Kidney (tissue), 14 donors: ENCODE measurements around the gene CTAGE15. TPM values are rescaled to one million over a fixed set of nuclear protein-coding genes. Genes with fewer than 3 reads are reported as not detected.
"Not testable (repeated sequence)": the region's sequence is repeated elsewhere in the genome, so short reads cannot be mapped to it uniquely, and the experiment has no call there.

Experiments used
- DNase-seq, 5 donors: peaks; one replicate each; pipeline ENCODE4 v3.0.0-alpha.2; 2013 to 2020
- FAIRE-seq: peaks from 2 replicates; lab custom pipeline; 2012; peaks lifted over from hg19 to GRCh38; lab: Jason Lieb, UNC
- H3K27ac ChIP-seq, 2 donors: one replicate each; pipeline ENCODE4 v1.7.0; 2013; ENCODE audit warnings: low read depth in 2 of 2, low read length in 2 of 2, inconsistent platforms in 1 of 2
- H3K27me3 ChIP-seq: one replicate; pipeline ENCODE4 v1.7.1; 2013; ENCODE audit warnings: low read length, inconsistent platforms; ENCODE audit not compliant: control insufficient read depth, insufficient read depth
- H3K36me3 ChIP-seq, 3 donors: one replicate each; pipeline versions ENCODE4 v1.7.0 to v1.7.1; 2013; ENCODE audit warnings: low read length in 3 of 3, control low read depth in 1 of 3, inconsistent platforms in 1 of 3; ENCODE audit not compliant: insufficient read depth in 3 of 3, control insufficient read depth in 2 of 3
- H3K4me1 ChIP-seq, 3 donors: one replicate each; pipeline versions ENCODE4 v1.7.0 to v1.7.1; 2013; ENCODE audit warnings: low read length in 3 of 3, inconsistent platforms in 1 of 3, low read depth in 1 of 3; ENCODE audit not compliant: control insufficient read depth in 2 of 3, insufficient read depth in 2 of 3
- H3K4me3 ChIP-seq, 3 donors: one replicate each; pipeline versions ENCODE4 v1.7.0 to v1.8.1; 2013; ENCODE audit warnings: low read length in 3 of 3, control low read depth in 1 of 3, inconsistent platforms in 1 of 3
- H3K9ac ChIP-seq, 3 donors: one replicate each; pipeline versions ENCODE4 v1.7.0 to v1.7.1; 2013; ENCODE audit warnings: low read length in 3 of 3, control low read depth in 1 of 3, inconsistent platforms in 1 of 3
- H3K9me3 ChIP-seq, 3 donors: one replicate each; pipeline versions ENCODE4 v1.7.0 to v1.7.1; 2013; ENCODE audit warnings: low read length in 3 of 3, control low read depth in 1 of 3, inconsistent platforms in 1 of 3; ENCODE audit not compliant: control insufficient read depth in 2 of 3, insufficient read depth in 1 of 3
- intact Hi-C: fragments of 100-400 bp; cut with DNase I; formaldehyde crosslinking; loops from one replicate; pipeline ENCODE4 v1.11.1; 2022
- polyA plus RNA-seq: library from polyadenylated mRNA; stranded (reverse); fragments of 350-450 nt; fragmentation: Illumina TruSeq; extraction: RNeasy Lipid Tissue Mini Kit (QIAGEN cat#74804); gene quantifications from one replicate; pipeline ENCODE4 v1.2.3, GENCODE V29; 2014; ENCODE audit warnings: low read depth, low replicate concordance; ENCODE audit not compliant: insufficient read depth
- total RNA-seq: library from RNA; stranded (reverse); fragmentation: NEBNext Ultra II Directional; extraction: Animal tissue kit (Norgen Biotek cat#: 25700); gene quantifications from one replicate; pipeline ENCODE4 v1.2.1, GENCODE V29; 2021
- TF ChIP-seq, protein P1 (sequence below): IDR thresholded peaks from 3 replicates; pipeline ENCODE4 v1.5.1; 2012; ENCODE audit warnings: mild to moderate bottlenecking, moderate library complexity, borderline replicate concordance; ENCODE audit not compliant: insufficient read depth; ENCODE audit errors: extremely low read depth
- donor health status: control.
- donor health status: control.
- donor health status: control.
- donor health status: control.
- donor health status: control.
- donor health status: DM: yes; HTN: yes; CAD: no.
- donor health status: Normal renal cell carcinoma (clear cell type).

CTAGE15 gene
- total and polyA plus RNA-seq, 2 donors from 2014 or later = 2.2 TPM; not detected in 1

DNA sequence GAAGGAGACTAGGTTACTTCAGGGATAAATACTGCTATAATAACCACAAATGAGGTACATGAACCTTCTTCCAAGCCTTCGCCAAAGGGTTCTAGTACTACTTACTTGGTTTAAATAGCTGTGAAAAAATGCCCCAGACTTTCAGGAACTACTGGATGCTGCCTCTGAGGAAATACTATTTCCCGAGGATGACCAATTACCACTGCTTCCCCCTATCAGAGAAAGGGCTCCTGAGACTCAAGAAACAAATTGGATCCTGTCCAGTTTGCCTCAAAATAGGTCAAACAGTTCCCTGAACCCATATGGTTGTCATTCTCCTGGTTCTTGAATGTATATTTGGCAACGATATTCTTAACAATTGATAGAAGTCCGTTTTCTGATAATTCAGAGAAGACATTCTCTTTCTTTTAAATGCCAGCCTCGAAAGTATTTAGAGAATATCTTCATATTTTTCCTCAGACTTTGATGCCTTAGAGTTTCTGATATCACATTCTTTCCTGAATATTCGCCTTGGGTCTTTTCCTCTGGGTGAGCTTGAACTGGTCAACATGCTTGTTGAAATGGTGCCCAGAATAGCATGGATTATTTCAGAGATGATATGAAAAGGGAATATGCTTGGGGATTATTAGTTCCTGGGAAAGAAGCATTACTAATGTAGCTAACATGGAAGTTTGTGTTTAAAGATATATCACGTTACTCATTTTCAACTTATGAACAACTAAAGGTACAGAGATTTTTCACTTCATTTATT lies 28.1 kb upstream of the CTAGE15 start:
- H3K4me1 ChIP-seq, FAIRE-seq, intact Hi-C loops: not testable (repeated sequence)

DNA sequence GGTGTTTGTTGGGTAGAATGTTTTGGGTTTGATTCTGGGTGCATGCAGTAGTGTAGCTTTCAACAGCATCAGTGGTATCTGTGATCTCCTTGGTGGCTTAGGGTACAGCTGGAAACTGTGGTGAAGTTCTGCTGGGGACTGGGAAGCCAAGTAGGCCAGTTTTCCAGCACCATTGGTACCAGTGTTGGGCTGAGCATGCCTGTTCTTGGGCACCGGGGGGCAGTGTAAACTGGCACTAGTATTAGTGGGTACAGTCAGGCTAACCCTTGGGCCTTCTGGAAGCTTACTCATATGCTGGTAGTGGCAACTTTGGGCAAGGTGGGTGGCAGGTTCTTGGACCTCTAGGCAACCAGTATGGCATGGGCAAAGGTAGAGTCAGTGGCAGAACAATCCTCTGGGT lies 15.6 kb upstream of the CTAGE15 start:
- DNase-seq, H3K4me3 ChIP-seq, H3K27ac ChIP-seq, intact Hi-C loops, H3K9me3 ChIP-seq, H3K4me1 ChIP-seq, H3K9ac ChIP-seq, FAIRE-seq, H3K36me3 ChIP-seq, H3K27me3 ChIP-seq: not testable (repeated sequence)

More for the DNA sequence above, 28.1 kb upstream of the CTAGE15 start:
- H3K4me3 ChIP-seq, H3K9ac ChIP-seq, H3K9me3 ChIP-seq, DNase-seq, H3K27me3 ChIP-seq, H3K27ac ChIP-seq, H3K36me3 ChIP-seq: not testable (repeated sequence)

DNA sequence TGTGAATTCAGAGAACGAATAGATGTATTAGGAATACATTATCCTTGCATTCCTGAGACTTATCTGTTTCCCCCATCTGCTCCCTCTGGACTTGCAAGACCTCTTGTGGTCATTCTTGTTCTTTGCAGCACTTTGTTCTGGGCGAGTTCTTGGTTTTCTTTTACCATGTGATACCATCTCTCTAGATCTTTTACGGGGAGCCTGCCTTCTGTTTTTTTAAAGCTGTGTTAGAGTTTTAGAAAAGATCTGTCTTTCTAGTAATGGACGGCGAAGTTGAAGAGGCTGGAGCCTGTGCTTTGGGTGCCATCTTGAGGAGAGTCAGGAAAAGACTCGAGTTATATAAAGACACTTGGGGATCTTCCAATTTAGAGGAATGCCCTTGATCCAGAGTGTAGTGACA lies 8.3 kb upstream of the CTAGE15 start:
- H3K9me3 ChIP-seq, H3K36me3 ChIP-seq, DNase-seq, intact Hi-C loops, H3K9ac ChIP-seq, H3K27me3 ChIP-seq, H3K4me3 ChIP-seq, H3K4me1 ChIP-seq, H3K27ac ChIP-seq: not testable (repeated sequence)
- peak; percentile 27 for FAIRE-seq
- TF ChIP-seq, protein P1, sequence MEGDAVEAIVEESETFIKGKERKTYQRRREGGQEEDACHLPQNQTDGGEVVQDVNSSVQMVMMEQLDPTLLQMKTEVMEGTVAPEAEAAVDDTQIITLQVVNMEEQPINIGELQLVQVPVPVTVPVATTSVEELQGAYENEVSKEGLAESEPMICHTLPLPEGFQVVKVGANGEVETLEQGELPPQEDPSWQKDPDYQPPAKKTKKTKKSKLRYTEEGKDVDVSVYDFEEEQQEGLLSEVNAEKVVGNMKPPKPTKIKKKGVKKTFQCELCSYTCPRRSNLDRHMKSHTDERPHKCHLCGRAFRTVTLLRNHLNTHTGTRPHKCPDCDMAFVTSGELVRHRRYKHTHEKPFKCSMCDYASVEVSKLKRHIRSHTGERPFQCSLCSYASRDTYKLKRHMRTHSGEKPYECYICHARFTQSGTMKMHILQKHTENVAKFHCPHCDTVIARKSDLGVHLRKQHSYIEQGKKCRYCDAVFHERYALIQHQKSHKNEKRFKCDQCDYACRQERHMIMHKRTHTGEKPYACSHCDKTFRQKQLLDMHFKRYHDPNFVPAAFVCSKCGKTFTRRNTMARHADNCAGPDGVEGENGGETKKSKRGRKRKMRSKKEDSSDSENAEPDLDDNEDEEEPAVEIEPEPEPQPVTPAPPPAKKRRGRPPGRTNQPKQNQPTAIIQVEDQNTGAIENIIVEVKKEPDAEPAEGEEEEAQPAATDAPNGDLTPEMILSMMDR = peak; percentile 22

DNA sequence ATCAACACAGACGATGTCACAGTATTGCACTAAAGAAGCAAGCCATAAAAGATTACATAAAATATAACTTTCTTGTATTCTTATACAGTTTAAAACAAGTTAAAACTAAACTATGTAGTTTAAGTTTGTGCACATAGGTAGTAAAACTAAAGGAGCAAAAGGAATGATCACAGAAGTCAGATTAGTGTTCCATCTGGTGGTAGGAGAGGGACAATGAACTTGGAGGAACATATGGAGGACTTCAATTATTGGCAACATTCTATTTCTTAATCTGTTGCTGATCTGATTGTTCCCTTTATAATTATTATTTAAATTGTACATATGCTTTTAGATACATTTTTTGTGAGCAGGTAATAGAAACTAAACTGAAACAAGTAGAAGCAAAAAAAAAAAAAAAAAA lies 5.6 kb upstream of the CTAGE15 start:
- H3K27me3 ChIP-seq, H3K36me3 ChIP-seq, DNase-seq, H3K4me1 ChIP-seq, H3K9ac ChIP-seq, intact Hi-C loops, H3K27ac ChIP-seq, H3K9me3 ChIP-seq, H3K4me3 ChIP-seq: not testable (repeated sequence)
- peak; percentile 35 for FAIRE-seq

DNA sequence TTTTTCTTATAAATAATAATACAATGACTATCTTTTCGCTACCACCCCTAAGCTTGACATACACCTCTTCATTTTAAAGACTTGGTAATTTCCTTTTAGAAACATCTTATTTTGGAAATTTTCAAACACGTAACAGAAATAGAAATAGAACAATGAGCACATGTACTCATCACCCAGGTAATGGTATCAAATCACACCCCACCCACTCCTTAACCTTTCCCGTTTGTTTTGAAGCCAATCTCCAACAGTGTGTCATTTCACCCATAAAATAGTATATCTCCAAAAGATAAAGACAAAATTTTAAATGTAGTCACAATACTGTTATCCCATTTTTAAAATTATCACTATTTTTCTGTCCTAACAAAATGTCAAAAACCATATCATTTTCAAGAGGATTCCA lies 16.6 kb downstream of the CTAGE15 start:
- intact Hi-C loops, H3K27ac ChIP-seq, H3K4me3 ChIP-seq, FAIRE-seq, H3K9ac ChIP-seq, H3K4me1 ChIP-seq, H3K9me3 ChIP-seq, DNase-seq, H3K36me3 ChIP-seq, H3K27me3 ChIP-seq: not testable (repeated sequence)

DNA sequence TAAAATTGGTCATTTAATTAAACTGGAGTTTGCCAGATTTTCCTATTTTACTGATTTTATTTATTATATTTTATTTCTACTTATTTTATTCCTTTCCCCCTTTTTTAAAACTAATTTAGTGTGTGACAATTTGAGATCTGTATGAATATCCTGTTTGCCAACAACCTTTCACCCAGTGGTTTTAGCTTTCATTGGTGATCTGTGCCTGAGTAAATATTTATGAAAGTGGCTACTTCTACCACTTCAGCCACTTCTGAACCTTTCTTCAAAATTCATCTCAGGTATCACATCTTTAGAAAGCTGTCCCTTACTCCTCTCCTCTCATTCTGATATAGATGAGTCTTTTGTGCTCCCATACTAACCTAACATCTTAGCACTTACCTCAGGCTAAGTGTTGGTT lies 18.3 kb downstream of the CTAGE15 start:
- H3K4me3 ChIP-seq, FAIRE-seq, H3K9me3 ChIP-seq, H3K27ac ChIP-seq, H3K4me1 ChIP-seq, H3K27me3 ChIP-seq, DNase-seq, intact Hi-C loops, H3K36me3 ChIP-seq, H3K9ac ChIP-seq: not testable (repeated sequence)

DNA sequence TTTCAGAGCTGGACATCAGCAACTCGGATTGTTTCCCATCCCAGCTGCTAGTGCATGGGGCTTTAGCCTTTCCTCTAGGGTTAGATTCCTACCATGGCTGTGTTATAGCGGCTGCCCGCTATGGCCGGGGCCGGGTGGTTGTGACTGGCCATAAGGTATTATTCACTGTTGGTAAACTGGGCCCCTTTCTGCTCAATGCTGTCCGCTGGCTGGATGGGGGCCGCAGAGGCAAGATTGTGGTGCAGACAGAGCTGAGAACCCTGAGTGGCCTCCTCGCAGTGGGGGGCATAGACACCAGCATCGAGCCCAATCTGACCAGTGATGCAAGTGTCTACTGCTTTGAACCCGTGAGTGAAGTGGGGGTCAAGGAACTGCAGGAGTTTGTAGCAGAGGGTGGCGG lies 26.5 kb downstream of the CTAGE15 start:
- FAIRE-seq, intact Hi-C loops, H3K4me1 ChIP-seq, H3K27ac ChIP-seq, H3K9ac ChIP-seq, H3K27me3 ChIP-seq, H3K36me3 ChIP-seq, H3K4me3 ChIP-seq, H3K9me3 ChIP-seq: not testable (repeated sequence)
- DNase-seq = peak in 1 of 5 donors; percentile 6

DNA sequence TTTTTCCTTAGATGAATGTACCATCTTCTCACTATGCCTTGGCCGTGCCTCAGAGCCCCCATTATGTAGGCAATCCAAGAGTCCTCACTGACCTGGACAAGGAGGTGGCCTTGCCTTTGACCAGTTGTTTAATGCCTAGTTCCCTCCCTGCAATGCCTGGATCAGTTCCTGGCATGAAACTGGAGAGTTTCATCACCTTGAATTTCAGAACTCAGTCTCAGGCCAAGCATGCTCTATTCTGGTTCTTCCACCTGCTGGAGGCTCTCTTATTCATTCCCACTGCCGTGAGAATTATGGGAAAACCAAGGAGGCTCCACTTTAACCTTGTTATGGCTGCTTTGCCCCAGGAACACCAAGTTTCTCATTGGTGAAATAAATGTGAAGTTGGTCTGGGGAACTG lies 31.9 kb downstream of the CTAGE15 start:
- H3K4me3 ChIP-seq, H3K9ac ChIP-seq, H3K27ac ChIP-seq, H3K36me3 ChIP-seq, H3K9me3 ChIP-seq, intact Hi-C loops, H3K27me3 ChIP-seq, H3K4me1 ChIP-seq, FAIRE-seq, DNase-seq: not testable (repeated sequence)
